ENCODE measurements around the gene MANSC1. TPM values are rescaled to one million over a fixed set of nuclear protein-coding genes. Genes with fewer than 3 reads are reported as not detected.
A peak's percentile ranks its signal among the peaks of the same experiment; 100 is the strongest.

Gene MANSC1
- polyA plus RNA-seq, 3 donors = 0.24 to 2.3 (median 1.5) TPM

DNA sequence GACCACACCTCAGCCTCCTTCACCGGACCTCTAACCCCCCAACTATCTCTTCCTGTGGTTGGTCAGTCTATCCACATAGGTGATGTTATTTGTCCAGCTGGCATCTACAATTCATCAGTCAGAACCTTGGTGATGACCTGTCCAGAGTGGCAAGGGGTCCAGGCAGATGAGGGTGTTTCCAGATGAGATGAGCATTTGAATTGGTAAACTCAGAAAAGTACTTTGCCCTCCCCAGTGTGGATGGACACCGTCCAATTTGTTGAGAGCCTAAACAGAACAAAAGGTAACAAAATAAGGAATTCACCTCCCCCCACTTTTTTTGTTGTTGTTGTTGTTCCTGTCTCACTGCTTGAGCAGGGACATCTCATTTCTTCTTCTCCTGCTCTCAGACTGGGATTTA, 48.9 kb downstream of the MANSC1 start:
- H3K27me3 Mint-ChIP-seq (ENCODE audit: low read depth in 3 of 3) = peaks cover 0 to 2% (median 1%) of the 10 kb centered on the region in 3 donors
- peaks cover 0 to 20% (median 10%) of the 10 kb centered on the region in 7 donors for H3K9me3 Mint-ChIP-seq

DNA sequence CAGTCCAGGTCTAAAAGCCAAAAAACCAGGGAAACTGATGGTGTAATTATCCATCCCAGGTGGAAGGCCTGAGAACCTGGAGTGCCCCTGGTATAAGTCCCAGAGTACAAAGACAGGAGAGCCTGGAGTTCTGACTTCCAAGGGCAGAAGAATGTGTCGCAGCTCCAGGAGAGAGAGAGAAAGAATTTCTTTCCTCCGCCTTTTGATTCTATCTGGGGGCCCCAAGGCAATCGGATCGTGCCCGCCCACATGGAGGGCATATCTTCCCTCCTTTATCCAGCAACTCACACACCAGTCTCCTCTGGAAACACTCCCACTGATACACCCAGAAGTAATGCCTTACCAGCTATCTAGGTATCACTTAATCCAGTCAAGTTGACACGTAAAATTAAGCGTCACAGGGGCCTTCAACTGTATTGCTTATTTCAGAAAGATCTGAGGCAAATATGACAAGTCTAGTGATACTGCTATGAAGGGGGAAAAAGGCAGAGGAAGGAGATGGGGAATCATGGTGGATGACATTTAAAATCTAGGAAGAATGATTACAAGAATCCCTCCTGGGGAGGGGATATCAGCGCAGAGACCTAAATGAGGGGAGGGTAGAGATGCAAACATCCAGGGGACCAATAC, 52.7 kb downstream of the MANSC1 start:
- H3K27ac Mint-ChIP-seq = peak overlapping the region in 1 of 7 donors; percentile 10

More for the DNA sequence above, 48.9 kb downstream of the MANSC1 start:
- H4K20me1 ChIP-seq (ENCODE audit: insufficient read depth, low read length) = no peaks in the 10 kb centered on the region
- H3K9ac ChIP-seq (ENCODE audit: insufficient read depth, low read length, poor library complexity, severe bottlenecking) = no peak overlapping the region
- no CpG with 5 or more reads among the region's 2 CpGs for WGBS (ENCODE audit: insufficient coverage)
- H3K4me3 Mint-ChIP-seq = no peak overlapping the region
- H3K27ac ChIP-seq (ENCODE audit: low read depth in 1 of 2, low read length in 2 of 2) = no peak overlapping the region
- DNase-seq = no peak
- no peak overlapping the region for H3K4me2 ChIP-seq (replicated peaks; ENCODE audit: extremely low read depth, low read length, poor library complexity, severe bottlenecking)
- H2AFZ ChIP-seq (ENCODE audit: insufficient read depth, low read depth, low read length, poor library complexity, severe bottlenecking) = no peak overlapping the region
- no peak overlapping the region for H3K4me3 ChIP-seq (replicated peaks in 1 of 3; ENCODE audit: low read depth in 2 of 3, low read length in 3 of 3)
- H3K4me1 Mint-ChIP-seq = no peaks in the 10 kb centered on the region
- no peaks in the 10 kb centered on the region for H3K36me3 ChIP-seq (replicated peaks in 1 of 2; ENCODE audit: control insufficient read depth in 1 of 2, insufficient read depth in 2 of 2, low read length in 2 of 2)
- H3K4me1 ChIP-seq (ENCODE audit: control insufficient read depth in 1 of 2, insufficient read depth in 2 of 2, low read length in 2 of 2) = no peaks in the 10 kb centered on the region
- no peaks in the 10 kb centered on the region for H3K27me3 ChIP-seq (ENCODE audit: control insufficient read depth in 2 of 2, insufficient read depth in 2 of 2, low read length in 2 of 2)
- intact Hi-C loops (cut with micrococcal nuclease) = no loop called here
- no peak overlapping the region for H3K27ac Mint-ChIP-seq
- H3K9me3 ChIP-seq (replicated peaks in 1 of 2; ENCODE audit: control insufficient read depth in 1 of 2, insufficient read depth in 1 of 2, low read length in 2 of 2) = peaks cover 0 to 8% of the 10 kb centered on the region in 2 donors
- no peaks in the 10 kb centered on the region for H3K79me2 ChIP-seq (ENCODE audit: insufficient read depth, low read length)
- TF ChIP-seq, protein P1, sequence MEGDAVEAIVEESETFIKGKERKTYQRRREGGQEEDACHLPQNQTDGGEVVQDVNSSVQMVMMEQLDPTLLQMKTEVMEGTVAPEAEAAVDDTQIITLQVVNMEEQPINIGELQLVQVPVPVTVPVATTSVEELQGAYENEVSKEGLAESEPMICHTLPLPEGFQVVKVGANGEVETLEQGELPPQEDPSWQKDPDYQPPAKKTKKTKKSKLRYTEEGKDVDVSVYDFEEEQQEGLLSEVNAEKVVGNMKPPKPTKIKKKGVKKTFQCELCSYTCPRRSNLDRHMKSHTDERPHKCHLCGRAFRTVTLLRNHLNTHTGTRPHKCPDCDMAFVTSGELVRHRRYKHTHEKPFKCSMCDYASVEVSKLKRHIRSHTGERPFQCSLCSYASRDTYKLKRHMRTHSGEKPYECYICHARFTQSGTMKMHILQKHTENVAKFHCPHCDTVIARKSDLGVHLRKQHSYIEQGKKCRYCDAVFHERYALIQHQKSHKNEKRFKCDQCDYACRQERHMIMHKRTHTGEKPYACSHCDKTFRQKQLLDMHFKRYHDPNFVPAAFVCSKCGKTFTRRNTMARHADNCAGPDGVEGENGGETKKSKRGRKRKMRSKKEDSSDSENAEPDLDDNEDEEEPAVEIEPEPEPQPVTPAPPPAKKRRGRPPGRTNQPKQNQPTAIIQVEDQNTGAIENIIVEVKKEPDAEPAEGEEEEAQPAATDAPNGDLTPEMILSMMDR (IDR thresholded peaks at IDR 0.05) = no peak
- H3K36me3 Mint-ChIP-seq = no peaks in the 10 kb centered on the region

More for the DNA sequence above, 52.7 kb downstream of the MANSC1 start:
- H3K27me3 Mint-ChIP-seq (ENCODE audit: low read depth in 3 of 3) = peaks cover 0 to 8% (median 2%) of the 10 kb centered on the region in 3 donors
- no peaks in the 10 kb centered on the region for H3K4me1 Mint-ChIP-seq
- H3K4me1 ChIP-seq (ENCODE audit: control insufficient read depth in 1 of 2, insufficient read depth in 2 of 2, low read length in 2 of 2) = no peaks in the 10 kb centered on the region
- intact Hi-C loops (cut with micrococcal nuclease) = no loop called here
- TF ChIP-seq, protein P1 (IDR thresholded peaks at IDR 0.05) = no peak
- H3K27ac ChIP-seq (ENCODE audit: low read depth in 1 of 2, low read length in 2 of 2) = no peak overlapping the region
- no peak overlapping the region for H3K4me2 ChIP-seq (replicated peaks; ENCODE audit: extremely low read depth, low read length, poor library complexity, severe bottlenecking)
- no peak overlapping the region for H3K4me3 Mint-ChIP-seq
- H3K79me2 ChIP-seq (ENCODE audit: insufficient read depth, low read length) = no peaks in the 10 kb centered on the region
- H3K9ac ChIP-seq (ENCODE audit: insufficient read depth, low read length, poor library complexity, severe bottlenecking) = no peak overlapping the region
- H3K9me3 ChIP-seq (replicated peaks in 1 of 2; ENCODE audit: control insufficient read depth in 1 of 2, insufficient read depth in 1 of 2, low read length in 2 of 2) = no peaks in the 10 kb centered on the region
- no peaks in the 10 kb centered on the region for H3K27me3 ChIP-seq (ENCODE audit: control insufficient read depth in 2 of 2, insufficient read depth in 2 of 2, low read length in 2 of 2)
- H3K4me3 ChIP-seq (replicated peaks in 1 of 3; ENCODE audit: low read depth in 2 of 3, low read length in 3 of 3) = no peak overlapping the region
- no peak overlapping the region for H2AFZ ChIP-seq (ENCODE audit: insufficient read depth, low read depth, low read length, poor library complexity, severe bottlenecking)
- no peaks in the 10 kb centered on the region for H3K36me3 Mint-ChIP-seq
- no peak for DNase-seq
- H4K20me1 ChIP-seq (ENCODE audit: insufficient read depth, low read length) = no peaks in the 10 kb centered on the region
- H3K36me3 ChIP-seq (replicated peaks in 1 of 2; ENCODE audit: control insufficient read depth in 1 of 2, insufficient read depth in 2 of 2, low read length in 2 of 2) = no peaks in the 10 kb centered on the region
- WGBS (ENCODE audit: insufficient coverage) = 100% methylated on average over 2 of the region's 8 CpGs
- H3K9me3 Mint-ChIP-seq = peaks cover 0 to 8% (median 3%) of the 10 kb centered on the region in 7 donors
